ENCODE data around the gene MEI1.

DNA sequence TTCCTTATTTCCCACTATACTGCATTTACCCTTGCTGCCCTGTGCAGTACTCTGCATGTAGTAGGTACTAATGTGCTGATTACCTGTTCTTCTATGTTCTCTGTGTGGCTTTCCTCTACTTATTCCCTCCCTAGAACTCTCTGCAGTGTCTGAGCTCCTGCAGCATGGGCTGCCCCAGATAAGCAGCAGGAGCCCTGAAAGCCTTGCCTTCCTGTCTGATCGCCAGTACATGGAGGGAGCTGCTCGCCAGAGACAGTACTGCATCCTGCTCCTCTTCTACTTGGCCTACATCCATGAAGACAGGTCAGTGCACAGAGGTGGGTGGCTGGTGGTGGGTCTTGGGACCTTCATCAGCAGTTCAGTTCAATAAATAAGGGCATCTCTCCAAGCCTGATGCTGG lies 58.9 kb downstream of the MEI1 start:
- TF ChIP-seq EZH2 (IDR thresholded peaks at IDR 0.05; ENCODE audit: borderline replicate concordance), result no peak
- TF ChIP-seq, protein P1, sequence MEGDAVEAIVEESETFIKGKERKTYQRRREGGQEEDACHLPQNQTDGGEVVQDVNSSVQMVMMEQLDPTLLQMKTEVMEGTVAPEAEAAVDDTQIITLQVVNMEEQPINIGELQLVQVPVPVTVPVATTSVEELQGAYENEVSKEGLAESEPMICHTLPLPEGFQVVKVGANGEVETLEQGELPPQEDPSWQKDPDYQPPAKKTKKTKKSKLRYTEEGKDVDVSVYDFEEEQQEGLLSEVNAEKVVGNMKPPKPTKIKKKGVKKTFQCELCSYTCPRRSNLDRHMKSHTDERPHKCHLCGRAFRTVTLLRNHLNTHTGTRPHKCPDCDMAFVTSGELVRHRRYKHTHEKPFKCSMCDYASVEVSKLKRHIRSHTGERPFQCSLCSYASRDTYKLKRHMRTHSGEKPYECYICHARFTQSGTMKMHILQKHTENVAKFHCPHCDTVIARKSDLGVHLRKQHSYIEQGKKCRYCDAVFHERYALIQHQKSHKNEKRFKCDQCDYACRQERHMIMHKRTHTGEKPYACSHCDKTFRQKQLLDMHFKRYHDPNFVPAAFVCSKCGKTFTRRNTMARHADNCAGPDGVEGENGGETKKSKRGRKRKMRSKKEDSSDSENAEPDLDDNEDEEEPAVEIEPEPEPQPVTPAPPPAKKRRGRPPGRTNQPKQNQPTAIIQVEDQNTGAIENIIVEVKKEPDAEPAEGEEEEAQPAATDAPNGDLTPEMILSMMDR (IDR thresholded peaks at IDR 0.05; ENCODE audit: poor library complexity), result no peak
- no peak for TF ChIP-seq EZH2phosphoT487 (IDR thresholded peaks at IDR 0.05; ENCODE audit: low read depth, severe bottlenecking, unreplicated experiment)
